AG04449 (cell line): ENCODE measurements around the gene KLF2.
"Not testable (repeated sequence)": the region's sequence is repeated elsewhere in the genome, so short reads cannot be mapped to it uniquely, and the experiment has no call there.

Experiments used
- CTCF ChIA-PET: fragments of 350-600 bp; formaldehyde crosslinking; extraction: SDS; loops from one replicate; lab custom pipeline; 2021; ENCODE audit warnings: antibody characterized with exemption; lab: Yijun Ruan, JAX
- POLR2A ChIA-PET: fragments of 400-600, 350-600 bp; formaldehyde crosslinking; extraction: SDS; loops from one replicate; lab custom pipeline; 2020; ENCODE audit warnings: antibody characterized with exemption, inconsistent platforms; lab: Yijun Ruan, JAX
- DNase-seq: peaks from one replicate; pipeline ENCODE4 v3.0.0-alpha.2; 2010; ENCODE audit warnings: low read depth, low spot score
- H3K4me3 ChIP-seq: 2 replicates; pipeline ENCODE4 v1.5.1; 2011; ENCODE audit warnings: low read depth, mild to moderate bottlenecking, control low read depth, low read length
- CTCF ChIP-seq: IDR thresholded peaks from one replicate; pipeline ENCODE4 v1.5.1; 2011; ENCODE audit warnings: mild to moderate bottlenecking, moderate library complexity, low read length, control low read depth, inconsistent platforms; ENCODE audit not compliant: insufficient read depth; ENCODE audit errors: missing control alignments

Gene KLF2

DNA sequence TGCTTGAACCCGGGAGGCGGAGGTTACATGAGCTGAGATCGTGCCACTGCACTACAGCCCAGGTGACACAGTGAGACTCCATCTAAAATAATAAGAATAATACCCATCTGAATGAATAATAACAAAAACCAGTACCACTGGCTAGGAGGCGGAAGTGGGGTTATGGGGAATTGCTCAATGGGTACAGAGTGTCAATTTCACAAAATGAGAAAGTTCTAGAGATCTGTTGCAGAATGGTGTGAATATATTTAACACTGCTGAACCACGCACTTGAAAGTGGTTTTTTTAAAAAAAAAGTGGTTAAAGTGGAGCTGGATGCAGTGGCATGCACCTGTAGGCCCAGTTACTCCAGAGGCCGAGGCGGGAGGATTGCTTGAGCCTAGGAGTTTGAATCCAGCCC lies 18.5 kb downstream of the KLF2 start:
- no peak for DNase-seq
- ChIA-PET CTCF (interaction anchor here (1.2 to 2.1 kb wide), 2 partner anchors 18 to 43 kb away, joined by 4 to 6 read pairs; no protein-coding TSS in a partner anchor), POLR2A (interaction anchor here (2.0 kb wide), 1 partner anchor 19 kb away, joined by 8 read pairs; the partner anchor contains the start of gene KLF2)
- no peak overlapping the region for H3K4me3 ChIP-seq
- no peak for TF ChIP-seq CTCF

DNA sequence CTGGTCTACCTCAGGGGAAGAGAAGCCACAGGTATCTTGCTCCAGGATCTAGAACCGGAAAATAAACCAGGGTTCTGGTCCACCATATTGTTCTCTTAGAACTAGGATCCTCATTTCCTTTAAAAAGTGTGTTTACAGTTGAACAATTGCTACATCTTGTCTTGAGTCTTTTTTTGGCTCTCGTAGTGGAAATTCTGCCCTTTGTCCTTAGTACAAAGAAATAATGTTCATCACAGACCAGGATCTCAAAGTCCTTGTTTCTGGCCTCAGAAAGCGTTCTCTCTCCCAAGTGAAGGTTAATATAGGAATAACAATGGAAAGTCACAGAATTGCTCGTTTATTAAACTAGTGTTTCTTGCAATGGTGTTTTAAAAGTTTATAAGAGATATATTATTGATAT lies 20.8 kb downstream of the KLF2 start:
- DNase-seq, result no peak
- CTCF ChIA-PET, result interaction anchor here (0.8 to 1.2 kb wide), 2 partner anchors 37 to 41 kb away, joined by 3 to 6 read pairs; no protein-coding TSS in a partner anchor
- no peak for TF ChIP-seq CTCF
- no peak overlapping the region for H3K4me3 ChIP-seq
- POLR2A ChIA-PET, result interaction anchor here (1.2 kb wide), 2 partner anchors 15 to 21 kb away, joined by 3 read pairs; partner anchors contain the start of gene KLF2

DNA sequence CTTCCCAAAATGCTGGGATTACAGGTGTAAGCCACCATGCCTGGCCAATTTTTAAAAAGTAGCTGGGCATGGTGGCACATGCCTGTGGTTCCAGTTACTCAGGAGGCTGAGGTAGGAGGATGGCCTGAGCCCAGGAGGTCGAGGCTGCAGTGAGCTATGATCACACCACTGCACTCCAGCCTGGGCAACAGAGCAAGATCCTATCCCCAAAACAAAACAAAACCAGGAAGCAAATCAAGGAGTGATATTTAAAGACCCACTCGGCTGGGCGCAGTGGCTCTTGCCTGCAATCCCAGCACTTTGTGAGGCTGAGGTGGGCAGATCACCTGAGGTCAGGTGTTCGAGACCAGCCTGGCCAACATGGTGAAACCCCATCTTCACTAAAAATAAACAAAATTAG lies 22.5 kb downstream of the KLF2 start:
- POLR2A ChIA-PET, H3K4me3 ChIP-seq, DNase-seq: not testable (repeated sequence)
- CTCF ChIA-PET, result interaction anchor here (0.8 kb wide), 1 partner anchor 11 kb away, joined by 3 read pairs; no protein-coding TSS in a partner anchor

GRCh38 chr19:16347706-16348105 lies 23.1 kb downstream of the KLF2 start:
- ChIA-PET CTCF (interaction anchor here (0.8 to 1.1 kb wide), 2 partner anchors 10 to 35 kb away, joined by 3 to 4 read pairs; no protein-coding TSS in a partner anchor), POLR2A (no interaction called here)
- no peak for TF ChIP-seq CTCF
- H3K4me3 ChIP-seq, result no peak overlapping the region
- DNase-seq, result no peak

- H3K4me3 ChIP-seq, result no peak overlapping the region
- ChIA-PET POLR2A (no interaction called here), CTCF (no interaction called here)
- no peak for TF ChIP-seq CTCF
- no peak for DNase-seq
These were observed 25.0 kb downstream of the KLF2 start for GRCh38 chr19:16349551-16350152.

GRCh38 chr19:16351133-16351809 lies 26.6 kb downstream of the KLF2 start:
- TF ChIP-seq CTCF, result no peak
- no peak overlapping the region for H3K4me3 ChIP-seq
- DNase-seq, result no peak
- POLR2A ChIA-PET, result no interaction called here
- CTCF ChIA-PET, result interaction anchor here (1.3 to 1.7 kb wide), 2 partner anchors 31 to 33 kb away, joined by 3 to 9 read pairs; no protein-coding TSS in a partner anchor
